MM.1S (cell line): ENCODE measurements around the gene FUT4.

Source experiments
- DNase-seq: peaks from one replicate; pipeline ENCODE4 v3.0.0-alpha.2; 2015
- H2AFZ ChIP-seq: fragments of 300-600 bp; sonication (generic); 2 replicates; pipeline ENCODE4 v1.6.0; 2016; ENCODE audit warnings: antibody characterized with exemption, low read length
- H3F3A ChIP-seq: fragments of 300-600 bp; sonication (generic); 2 replicates; pipeline ENCODE4 v1.6.1; 2016; ENCODE audit warnings: mild to moderate bottlenecking, antibody characterized with exemption, low read length, moderate library complexity, mixed read lengths; ENCODE audit not compliant: insufficient read depth
- H3K27ac ChIP-seq: fragments of 300-600 bp; sonication (generic); 2 replicates; pipeline ENCODE4 v1.5.1; 2016; ENCODE audit warnings: mild to moderate bottlenecking, low read length
- H3K27me3 ChIP-seq: fragments of 300-600 bp; sonication (generic); replicated peaks from 2 replicates; pipeline ENCODE4 v1.6.0; 2016; ENCODE audit warnings: low read length; ENCODE audit not compliant: insufficient read depth
- H3K36me3 ChIP-seq: fragments of 300-600 bp; sonication (generic); replicated peaks from 2 replicates; pipeline ENCODE4 v1.6.1; 2016; ENCODE audit warnings: mild to moderate bottlenecking, low read length, mixed read lengths; ENCODE audit not compliant: insufficient read depth
- H3K4me1 ChIP-seq: fragments of 300-600 bp; sonication (generic); 2 replicates; pipeline ENCODE4 v1.6.1; 2016; ENCODE audit warnings: low read length, mixed read lengths
- H3K4me2 ChIP-seq: fragments of 300-600 bp; sonication (generic); 2 replicates; pipeline ENCODE4 v1.6.0; 2016; ENCODE audit warnings: low read depth, low read length
- H3K4me3 ChIP-seq: fragments of 300-600 bp; sonication (generic); 2 replicates; pipeline ENCODE4 v1.5.1; 2016; ENCODE audit warnings: low read length, mixed read lengths
- H3K79me2 ChIP-seq: fragments of 300-600 bp; sonication (generic); 2 replicates; pipeline ENCODE4 v1.6.1; 2016; ENCODE audit warnings: mixed run types, low read length, mixed read lengths
- H3K9ac ChIP-seq: fragments of 300-600 bp; sonication (generic); 2 replicates; pipeline ENCODE4 v1.6.1; 2016; ENCODE audit warnings: low read length, mixed read lengths
- H3K9me2 ChIP-seq: fragments of 300-600 bp; sonication (generic); replicated peaks from 2 replicates; pipeline ENCODE4 v1.6.1; 2016; ENCODE audit warnings: mild to moderate bottlenecking, low read length, mixed read lengths; ENCODE audit not compliant: insufficient read depth
- H3K9me3 ChIP-seq: fragments of 300-600 bp; sonication (generic); replicated peaks from 2 replicates; pipeline ENCODE4 v1.6.1; 2016; ENCODE audit warnings: mild to moderate bottlenecking, low read length, mixed read lengths; ENCODE audit not compliant: insufficient read depth
- H4K20me1 ChIP-seq: fragments of 300-600 bp; sonication (generic); 2 replicates; pipeline ENCODE4 v1.6.1; 2016; ENCODE audit warnings: mild to moderate bottlenecking, low read length, moderate library complexity, mixed read lengths; ENCODE audit not compliant: insufficient read depth
- CTCF ChIP-seq: fragments of 300-600 bp; sonication (generic); IDR thresholded peaks from 2 replicates; pipeline ENCODE4 v1.5.1; 2016; ENCODE audit warnings: antibody characterized with exemption, low read length, mixed read lengths
- EZH2 ChIP-seq: fragments of 300-600 bp; sonication (generic); optimal IDR thresholded peaks from 2 replicates; pipeline ENCODE3; 2017; ENCODE audit warnings: low read depth, mild to moderate bottlenecking, antibody characterized with exemption, low read length, mixed read lengths
- EZH2phosphoT487 ChIP-seq: fragments of 300-600 bp; sonication (generic); IDR thresholded peaks from 2 replicates; pipeline ENCODE4 v1.6.1; 2018; ENCODE audit warnings: antibody characterized with exemption, low read length

Gene FUT4

DNA sequence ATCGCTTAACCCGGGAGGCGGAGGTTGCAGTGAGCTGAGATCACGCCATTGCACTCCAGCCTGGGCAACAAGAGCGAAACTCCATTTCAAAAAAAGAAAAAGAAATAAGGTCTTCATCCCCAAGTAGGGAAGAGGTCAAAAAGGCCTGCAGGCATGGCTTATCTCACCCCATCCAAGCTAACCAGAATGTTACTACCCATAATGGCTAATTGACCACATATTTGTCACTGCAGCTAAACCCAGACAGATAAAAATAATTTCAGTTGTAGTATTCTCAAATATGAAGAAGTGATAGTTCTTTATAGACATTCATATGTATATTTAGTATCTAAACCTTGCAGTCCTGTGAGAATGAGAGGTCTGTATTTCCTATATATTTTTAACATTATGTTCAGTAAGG is 41.3 kb downstream of the FUT4 start:
- H3K27me3 ChIP-seq = no peaks in the 10 kb centered on the region
- H3K4me3 ChIP-seq = no peak overlapping the region
- peaks cover 14% of the 10 kb centered on the region for H3K4me1 ChIP-seq
- H3K4me2 ChIP-seq = no peak overlapping the region
- H3K36me3 ChIP-seq = no peaks in the 10 kb centered on the region
- TF ChIP-seq CTCF = no peak
- no peak for TF ChIP-seq EZH2phosphoT487
- no peak for TF ChIP-seq EZH2
- no peaks in the 10 kb centered on the region for H3K79me2 ChIP-seq
- H3K9me2 ChIP-seq = no peaks in the 10 kb centered on the region
- H3F3A ChIP-seq = no peaks in the 10 kb centered on the region
- H3K9me3 ChIP-seq = no peaks in the 10 kb centered on the region
- DNase-seq = no peak
- H2AFZ ChIP-seq = no peak overlapping the region
- no peak overlapping the region for H3K9ac ChIP-seq
- H4K20me1 ChIP-seq = no peaks in the 10 kb centered on the region
- H3K27ac ChIP-seq = no peak overlapping the region

GRCh38 chr11:94585399-94585798 is 41.7 kb downstream of the FUT4 start:
- Histone ChIP-seq H3K27ac (no peak overlapping the region), H3K9ac (no peak overlapping the region), H4K20me1 (no peaks in the 10 kb centered on the region), H3K9me3 (no peaks in the 10 kb centered on the region), H3K9me2 (no peaks in the 10 kb centered on the region), H3K36me3 (no peaks in the 10 kb centered on the region), H3K79me2 (no peaks in the 10 kb centered on the region), H3K27me3 (no peaks in the 10 kb centered on the region), H2AFZ (no peak overlapping the region), H3K4me3 (no peak overlapping the region), H3K4me1 (peaks cover 18% of the 10 kb centered on the region), H3K4me2 (no peak overlapping the region), H3F3A (no peaks in the 10 kb centered on the region)
- no peak for DNase-seq
- TF ChIP-seq EZH2phosphoT487 = no peak
- no peak for TF ChIP-seq CTCF
- no peak for TF ChIP-seq EZH2

- DNase-seq = no peak
- H2AFZ ChIP-seq = no peak overlapping the region
- no peaks in the 10 kb centered on the region for H3K27me3 ChIP-seq
- no peaks in the 10 kb centered on the region for H3K9me3 ChIP-seq
- H3F3A ChIP-seq = no peaks in the 10 kb centered on the region
- H3K9ac ChIP-seq = no peak overlapping the region
- H4K20me1 ChIP-seq = no peaks in the 10 kb centered on the region
- H3K27ac ChIP-seq = no peak overlapping the region
- no peaks in the 10 kb centered on the region for H3K9me2 ChIP-seq
- H3K4me1 ChIP-seq = peaks cover 26% of the 10 kb centered on the region
- H3K79me2 ChIP-seq = no peaks in the 10 kb centered on the region
- TF ChIP-seq EZH2phosphoT487 = no peak
- TF ChIP-seq EZH2 = no peak
- TF ChIP-seq CTCF = no peak
- H3K4me2 ChIP-seq = no peak overlapping the region
- H3K4me3 ChIP-seq = no peak overlapping the region
- no peaks in the 10 kb centered on the region for H3K36me3 ChIP-seq
These were observed 42.8 kb downstream of the FUT4 start for GRCh38 chr11:94586546-94586945.
